ENCODE results near the gene MFNG. TPM values are rescaled to one million over a fixed set of nuclear protein-coding genes. Genes with fewer than 3 reads are reported as not detected.
"Not testable (repeated sequence)": the region's sequence is repeated elsewhere in the genome, so short reads cannot be mapped to it uniquely, and the experiment has no call there.

The MFNG gene
- total RNA-seq = 10 to 100 TPM in 1 of 2 donors, 1 to 10 TPM in 1; 9.9 to 19.5 TPM

- H3K9me3 ChIP-seq = no peaks in the 10 kb centered on the region
- no peaks in the 10 kb centered on the region for H3K27me3 ChIP-seq
- peak; percentile 64 for DNase-seq (ENCODE audit: low spot score)
- peak within 1 kb of the TSS; percentile 24 to 46 for H3K4me3 ChIP-seq
- H3K27ac ChIP-seq = peak within 1 kb of the TSS; percentile 70 to 74
- H3K36me3 ChIP-seq = no peaks in the 10 kb centered on the region
- H3K4me1 ChIP-seq = peaks cover 0 to 32% of the 10 kb centered on the region in 2 donors
- no peak for TF ChIP-seq CTCF (IDR thresholded peaks at IDR 0.05)
These were observed at the start of gene MFNG for GRCh38 chr22:37486224-37486845. Gene MFNG, minus strand, starts transcription at chr22:37486384. Its CDS starts 207 bp downstream, at chr22:37486177.

GRCh38 chr22:37535159-37535558, 49.0 kb upstream of the MFNG start:
- Histone ChIP-seq H3K27me3 (no peaks in the 10 kb centered on the region), H3K36me3 (no peaks in the 10 kb centered on the region), H3K4me3 (no peak overlapping the region), H3K9me3 (no peaks in the 10 kb centered on the region), H3K27ac (no peak overlapping the region), H3K4me1 (peaks cover 0 to 4% of the 10 kb centered on the region in 2 donors)
- no peak for DNase-seq (ENCODE audit: low spot score)
- TF ChIP-seq CTCF (IDR thresholded peaks at IDR 0.05) = no peak

GRCh38 chr22:37534445-37534844, 48.3 kb upstream of the MFNG start:
- no peak overlapping the region for H3K4me3 ChIP-seq
- no peak for TF ChIP-seq CTCF (IDR thresholded peaks at IDR 0.05)
- no peaks in the 10 kb centered on the region for H3K36me3 ChIP-seq
- no peaks in the 10 kb centered on the region for H3K27me3 ChIP-seq
- H3K27ac ChIP-seq = no peak overlapping the region
- DNase-seq (ENCODE audit: low spot score) = no peak
- H3K9me3 ChIP-seq = no peaks in the 10 kb centered on the region
- H3K4me1 ChIP-seq = peaks cover 0 to 8% of the 10 kb centered on the region in 2 donors

- Histone ChIP-seq H3K27me3 (no peaks in the 10 kb centered on the region), H3K4me3 (no peak overlapping the region), H3K27ac (no peak overlapping the region), H3K36me3 (no peaks in the 10 kb centered on the region), H3K9me3 (no peaks in the 10 kb centered on the region), H3K4me1 (peaks cover 0 to 8% of the 10 kb centered on the region in 2 donors)
- DNase-seq (ENCODE audit: low spot score) = no peak
- TF ChIP-seq CTCF (IDR thresholded peaks at IDR 0.05) = no peak
These were observed 47.8 kb upstream of the MFNG start for GRCh38 chr22:37533995-37534394.

- H3K27ac ChIP-seq = no peak overlapping the region
- TF ChIP-seq CTCF (IDR thresholded peaks at IDR 0.05) = no peak
- H3K4me1 ChIP-seq = peaks cover 0 to 13% of the 10 kb centered on the region in 2 donors
- DNase-seq (ENCODE audit: low spot score) = no peak
- H3K36me3 ChIP-seq = no peaks in the 10 kb centered on the region
- no peak overlapping the region for H3K4me3 ChIP-seq
- H3K27me3 ChIP-seq = no peaks in the 10 kb centered on the region
- no peaks in the 10 kb centered on the region for H3K9me3 ChIP-seq
These were observed 43.6 kb upstream of the MFNG start for GRCh38 chr22:37529652-37530345.

- DNase-seq (ENCODE audit: low spot score); H3K4me3 ChIP-seq; H3K36me3 ChIP-seq; H3K9me3 ChIP-seq; H3K27ac ChIP-seq; H3K27me3 ChIP-seq: not testable (repeated sequence)
- H3K4me1 ChIP-seq = peaks cover 0 to 14% of the 10 kb centered on the region in 2 donors
These were observed 41.8 kb upstream of the MFNG start for GRCh38 chr22:37527952-37528351.

- not testable (repeated sequence) for H3K27me3 ChIP-seq; H3K36me3 ChIP-seq; H3K9me3 ChIP-seq; H3K4me3 ChIP-seq; DNase-seq (ENCODE audit: low spot score); H3K27ac ChIP-seq
- peaks cover 0 to 14% of the 10 kb centered on the region in 2 donors for H3K4me1 ChIP-seq
These were observed 41.0 kb upstream of the MFNG start for GRCh38 chr22:37527081-37527752.
